ENCODE results near the gene RHOU. TPM values are rescaled to one million over a fixed set of nuclear protein-coding genes. Genes with fewer than 3 reads are reported as not detected.
"Not testable (repeated sequence)": the region's sequence is repeated elsewhere in the genome, so short reads cannot be mapped to it uniquely, and the experiment has no call there.

The RHOU gene
- total RNA-seq, 1 experiment from 2014 or later = 0.26 TPM

GRCh38 chr1:228772516-228773212, 37.4 kb downstream of the RHOU start:
- H3K4me2 ChIP-seq (ENCODE audit: low read length) = no peak overlapping the region
- CTCF ChIA-PET = no interaction called here
- DNase-seq (no peak), ATAC-seq (no peak)
- no peak overlapping the region for H3K27ac ChIP-seq (ENCODE audit: low read length)
- no TSS peak for BruUV-seq (replicated peaks)
- no peaks in the 10 kb centered on the region for H3F3A ChIP-seq (ENCODE audit: low read length, unreplicated experiment)
- no peaks in the 10 kb centered on the region for H3K9me2 ChIP-seq (replicated peaks; ENCODE audit: low read length)
- H3K79me2 ChIP-seq (ENCODE audit: low read length) = no peaks in the 10 kb centered on the region
- intact Hi-C loops (cut with micrococcal nuclease) = no loop called here
- peaks cover 61% of the 10 kb centered on the region for H3K27me3 ChIP-seq (ENCODE audit: low read length)
- POLR2A ChIA-PET (ENCODE audit: unreplicated experiment) = no interaction called here
- H2AFZ ChIP-seq (ENCODE audit: low read length) = no peak overlapping the region
- H4K20me1 ChIP-seq (ENCODE audit: low read length) = no peaks in the 10 kb centered on the region
- no peak overlapping the region for H3K9ac ChIP-seq (ENCODE audit: low read length)
- H3K4me3 ChIP-seq (ENCODE audit: low read length) = no peak overlapping the region
- no peaks in the 10 kb centered on the region for H3K9me3 ChIP-seq (ENCODE audit: low read length)
- TF ChIP-seq EZH2 (IDR thresholded peaks at IDR 0.05; ENCODE audit: low read length, unreplicated experiment) = no peak
- TF ChIP-seq CTCF (conservative IDR thresholded peaks at IDR 0.05; ENCODE audit: low read depth, low read length) = no peak
- no peak for TF ChIP-seq EZH2phosphoT487 (IDR thresholded peaks at IDR 0.05; ENCODE audit: borderline replicate concordance, low read length)
- H3K36me3 ChIP-seq (ENCODE audit: low read depth, low read length) = no peaks in the 10 kb centered on the region
- H3K4me1 ChIP-seq (ENCODE audit: insufficient read depth, low read length) = no peaks in the 10 kb centered on the region

GRCh38 chr1:228775946-228776345, 40.7 kb downstream of the RHOU start:
- H3K9me3 ChIP-seq (ENCODE audit: low read length); H3F3A ChIP-seq (ENCODE audit: low read length, unreplicated experiment); H3K27ac ChIP-seq (ENCODE audit: low read length); H2AFZ ChIP-seq (ENCODE audit: low read length); BruUV-seq (replicated peaks); H4K20me1 ChIP-seq (ENCODE audit: low read length); H3K9ac ChIP-seq (ENCODE audit: low read length); H3K79me2 ChIP-seq (ENCODE audit: low read length); POLR2A ChIA-PET (ENCODE audit: unreplicated experiment); DNase-seq; H3K36me3 ChIP-seq (ENCODE audit: low read depth, low read length); H3K4me3 ChIP-seq (ENCODE audit: low read length); H3K4me1 ChIP-seq (ENCODE audit: insufficient read depth, low read length); intact Hi-C loops (cut with micrococcal nuclease); H3K4me2 ChIP-seq (ENCODE audit: low read length); H3K9me2 ChIP-seq (replicated peaks; ENCODE audit: low read length); CTCF ChIA-PET; ATAC-seq: not testable (repeated sequence)
- peaks cover 40% of the 10 kb centered on the region for H3K27me3 ChIP-seq (ENCODE audit: low read length)

GRCh38 chr1:228776449-228776848, 41.2 kb downstream of the RHOU start:
- H3K4me2 ChIP-seq (ENCODE audit: low read length) = no peak overlapping the region
- no peak overlapping the region for H2AFZ ChIP-seq (ENCODE audit: low read length)
- H3K9me3 ChIP-seq (ENCODE audit: low read length) = no peaks in the 10 kb centered on the region
- H3K36me3 ChIP-seq (ENCODE audit: low read depth, low read length) = no peaks in the 10 kb centered on the region
- DNase-seq (no peak), ATAC-seq (no peak)
- H3K9ac ChIP-seq (ENCODE audit: low read length) = no peak overlapping the region
- TF ChIP-seq EZH2 (IDR thresholded peaks at IDR 0.05; ENCODE audit: low read length, unreplicated experiment) = no peak
- no peak for TF ChIP-seq CTCF (conservative IDR thresholded peaks at IDR 0.05; ENCODE audit: low read depth, low read length)
- TF ChIP-seq EZH2phosphoT487 (IDR thresholded peaks at IDR 0.05; ENCODE audit: borderline replicate concordance, low read length) = no peak
- ChIA-PET CTCF (no interaction called here), POLR2A (ENCODE audit: unreplicated experiment) (no interaction called here)
- H3F3A ChIP-seq (ENCODE audit: low read length, unreplicated experiment) = no peaks in the 10 kb centered on the region
- no peaks in the 10 kb centered on the region for H3K79me2 ChIP-seq (ENCODE audit: low read length)
- no TSS peak for BruUV-seq (replicated peaks)
- H4K20me1 ChIP-seq (ENCODE audit: low read length) = no peaks in the 10 kb centered on the region
- no peaks in the 10 kb centered on the region for H3K9me2 ChIP-seq (replicated peaks; ENCODE audit: low read length)
- H3K27ac ChIP-seq (ENCODE audit: low read length) = no peak overlapping the region
- intact Hi-C loops (cut with micrococcal nuclease) = no loop called here
- H3K4me3 ChIP-seq (ENCODE audit: low read length) = no peak overlapping the region
- no peaks in the 10 kb centered on the region for H3K4me1 ChIP-seq (ENCODE audit: insufficient read depth, low read length)
- H3K27me3 ChIP-seq (ENCODE audit: low read length) = peaks cover 39% of the 10 kb centered on the region

Data from PC-3 (cell line).